ENCODE data around the gene POU2AF1. TPM values are rescaled to one million over a fixed set of nuclear protein-coding genes. Genes with fewer than 3 reads are reported as not detected.
A peak's percentile ranks its signal among the peaks of the same experiment; 100 is the strongest.

Gene POU2AF1
- total and polyA plus RNA-seq, 2 of the 13 experiments (the other 11 are each of a cell fraction or from before 2014, with no cell fraction given), result 1.9 to 3.6 TPM

DNA sequence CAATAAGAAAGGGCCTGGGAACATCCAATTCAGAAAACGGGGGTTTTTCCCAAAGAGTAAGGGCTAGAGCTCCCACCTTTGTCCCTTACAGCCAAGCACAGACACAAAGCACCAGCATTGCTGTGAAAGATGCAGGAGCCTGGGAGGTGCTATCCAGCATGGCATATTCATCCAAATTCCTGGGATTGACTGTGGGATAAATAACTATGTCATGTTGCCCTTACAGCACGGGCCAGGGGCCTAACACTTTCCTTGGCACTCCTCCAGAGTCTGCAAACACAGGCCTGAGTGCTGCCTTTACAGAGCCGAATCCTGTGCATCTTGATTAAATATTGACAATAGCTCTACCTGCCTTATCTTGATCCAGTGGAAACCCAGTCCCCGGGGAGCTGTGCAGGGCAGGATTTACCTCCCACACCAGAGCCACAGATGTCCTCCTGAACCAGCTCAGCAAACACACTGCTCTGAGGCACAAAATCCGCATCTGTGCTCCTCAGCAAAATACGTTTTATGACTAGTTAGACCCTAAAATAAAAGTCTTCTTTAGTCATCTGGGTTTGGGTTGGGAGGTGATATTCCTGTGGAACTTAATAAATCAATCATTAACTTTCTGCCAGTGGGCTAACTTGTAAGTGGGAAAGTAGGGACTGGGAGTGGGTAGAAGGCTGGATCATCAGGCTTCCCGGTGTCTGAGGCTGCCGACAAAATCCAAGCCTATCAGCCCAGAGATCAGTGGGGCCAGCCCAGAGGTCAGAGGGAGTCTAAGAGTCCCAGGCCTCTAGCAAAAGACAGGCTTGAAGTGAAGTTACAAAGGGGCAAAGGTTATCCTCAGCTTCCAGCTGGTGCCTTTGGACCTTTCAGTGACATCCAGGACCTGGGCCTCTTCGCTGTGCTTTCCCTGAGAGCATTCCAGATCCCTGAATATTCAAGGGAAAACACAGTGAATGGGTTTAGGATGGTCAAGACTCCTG is 44.3 kb downstream of the POU2AF1 start (continued):
- TF ChIP-seq, protein P1, sequence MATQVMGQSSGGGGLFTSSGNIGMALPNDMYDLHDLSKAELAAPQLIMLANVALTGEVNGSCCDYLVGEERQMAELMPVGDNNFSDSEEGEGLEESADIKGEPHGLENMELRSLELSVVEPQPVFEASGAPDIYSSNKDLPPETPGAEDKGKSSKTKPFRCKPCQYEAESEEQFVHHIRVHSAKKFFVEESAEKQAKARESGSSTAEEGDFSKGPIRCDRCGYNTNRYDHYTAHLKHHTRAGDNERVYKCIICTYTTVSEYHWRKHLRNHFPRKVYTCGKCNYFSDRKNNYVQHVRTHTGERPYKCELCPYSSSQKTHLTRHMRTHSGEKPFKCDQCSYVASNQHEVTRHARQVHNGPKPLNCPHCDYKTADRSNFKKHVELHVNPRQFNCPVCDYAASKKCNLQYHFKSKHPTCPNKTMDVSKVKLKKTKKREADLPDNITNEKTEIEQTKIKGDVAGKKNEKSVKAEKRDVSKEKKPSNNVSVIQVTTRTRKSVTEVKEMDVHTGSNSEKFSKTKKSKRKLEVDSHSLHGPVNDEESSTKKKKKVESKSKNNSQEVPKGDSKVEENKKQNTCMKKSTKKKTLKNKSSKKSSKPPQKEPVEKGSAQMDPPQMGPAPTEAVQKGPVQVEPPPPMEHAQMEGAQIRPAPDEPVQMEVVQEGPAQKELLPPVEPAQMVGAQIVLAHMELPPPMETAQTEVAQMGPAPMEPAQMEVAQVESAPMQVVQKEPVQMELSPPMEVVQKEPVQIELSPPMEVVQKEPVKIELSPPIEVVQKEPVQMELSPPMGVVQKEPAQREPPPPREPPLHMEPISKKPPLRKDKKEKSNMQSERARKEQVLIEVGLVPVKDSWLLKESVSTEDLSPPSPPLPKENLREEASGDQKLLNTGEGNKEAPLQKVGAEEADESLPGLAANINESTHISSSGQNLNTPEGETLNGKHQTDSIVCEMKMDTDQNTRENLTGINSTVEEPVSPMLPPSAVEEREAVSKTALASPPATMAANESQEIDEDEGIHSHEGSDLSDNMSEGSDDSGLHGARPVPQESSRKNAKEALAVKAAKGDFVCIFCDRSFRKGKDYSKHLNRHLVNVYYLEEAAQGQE (IDR thresholded peaks at IDR 0.05; ENCODE audit: borderline replicate concordance in 1 of 2, low read depth in 1 of 2, low read length in 2 of 2), result peak in 1 of 2 experiments; percentile 70; a peak in 2 of 4 replicates
- TF ChIP-seq, protein P2, sequence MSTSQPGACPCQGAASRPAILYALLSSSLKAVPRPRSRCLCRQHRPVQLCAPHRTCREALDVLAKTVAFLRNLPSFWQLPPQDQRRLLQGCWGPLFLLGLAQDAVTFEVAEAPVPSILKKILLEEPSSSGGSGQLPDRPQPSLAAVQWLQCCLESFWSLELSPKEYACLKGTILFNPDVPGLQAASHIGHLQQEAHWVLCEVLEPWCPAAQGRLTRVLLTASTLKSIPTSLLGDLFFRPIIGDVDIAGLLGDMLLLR (CRISPR knock-in tag; IDR thresholded peaks at IDR 0.05), result peak; percentile 37; the same call in 1 of the 2 replicates
- TF ChIP-seq MIXL1 (CRISPR knock-in tag; IDR thresholded peaks at IDR 0.05) (peak; percentile 67), MYNN (CRISPR knock-in tag; IDR thresholded peaks at IDR 0.05; ENCODE audit: low read depth) (peak; percentile 39; the same call in 1 of the 2 replicates), KLF11 (CRISPR knock-in tag; IDR thresholded peaks at IDR 0.05) (0 out of 2 replicates have a peak, but pooled peaks have one; percentile 22), ZNF644 (CRISPR knock-in tag; IDR thresholded peaks at IDR 0.05; ENCODE audit: low read depth) (peak; percentile 12; the same call in 1 of the 2 replicates), ZSCAN25 (CRISPR knock-in tag; IDR thresholded peaks at IDR 0.05) (peak; percentile 48), ZFP62 (CRISPR knock-in tag; IDR thresholded peaks at IDR 0.05) (no peak)
- TF ChIP-seq, protein P3, sequence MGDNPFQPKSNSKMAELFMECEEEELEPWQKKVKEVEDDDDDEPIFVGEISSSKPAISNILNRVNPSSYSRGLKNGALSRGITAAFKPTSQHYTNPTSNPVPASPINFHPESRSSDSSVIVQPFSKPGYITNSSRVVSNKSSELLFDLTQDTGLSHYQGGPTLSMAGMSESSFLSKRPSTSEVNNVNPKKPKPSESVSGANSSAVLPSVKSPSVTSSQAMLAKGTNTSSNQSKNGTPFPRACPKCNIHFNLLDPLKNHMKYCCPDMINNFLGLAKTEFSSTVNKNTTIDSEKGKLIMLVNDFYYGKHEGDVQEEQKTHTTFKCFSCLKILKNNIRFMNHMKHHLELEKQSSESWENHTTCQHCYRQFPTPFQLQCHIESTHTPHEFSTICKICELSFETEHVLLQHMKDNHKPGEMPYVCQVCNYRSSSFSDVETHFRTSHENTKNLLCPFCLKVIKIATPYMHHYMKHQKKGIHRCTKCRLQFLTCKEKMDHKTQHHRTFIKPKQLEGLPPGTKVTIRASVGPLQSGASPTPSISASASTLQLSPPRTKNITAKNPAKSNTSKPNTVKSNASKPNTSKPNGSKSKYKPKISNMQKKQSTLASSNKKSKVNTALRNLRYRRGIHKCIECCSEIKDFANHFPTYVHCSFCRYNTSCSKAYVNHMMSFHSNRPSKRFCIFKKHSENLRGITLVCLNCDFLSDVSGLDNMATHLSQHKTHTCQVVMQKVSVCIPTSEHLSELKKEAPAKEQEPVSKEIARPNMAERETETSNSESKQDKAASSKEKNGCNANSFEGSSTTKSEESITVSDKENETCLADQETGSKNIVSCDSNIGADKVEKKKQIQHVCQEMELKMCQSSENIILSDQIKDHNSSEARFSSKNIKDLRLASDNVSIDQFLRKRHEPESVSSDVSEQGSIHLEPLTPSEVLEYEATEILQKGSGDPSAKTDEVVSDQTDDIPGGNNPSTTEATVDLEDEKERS (CRISPR knock-in tag; IDR thresholded peaks at IDR 0.05), result peak; percentile 78
- TF ChIP-seq, protein P4, sequence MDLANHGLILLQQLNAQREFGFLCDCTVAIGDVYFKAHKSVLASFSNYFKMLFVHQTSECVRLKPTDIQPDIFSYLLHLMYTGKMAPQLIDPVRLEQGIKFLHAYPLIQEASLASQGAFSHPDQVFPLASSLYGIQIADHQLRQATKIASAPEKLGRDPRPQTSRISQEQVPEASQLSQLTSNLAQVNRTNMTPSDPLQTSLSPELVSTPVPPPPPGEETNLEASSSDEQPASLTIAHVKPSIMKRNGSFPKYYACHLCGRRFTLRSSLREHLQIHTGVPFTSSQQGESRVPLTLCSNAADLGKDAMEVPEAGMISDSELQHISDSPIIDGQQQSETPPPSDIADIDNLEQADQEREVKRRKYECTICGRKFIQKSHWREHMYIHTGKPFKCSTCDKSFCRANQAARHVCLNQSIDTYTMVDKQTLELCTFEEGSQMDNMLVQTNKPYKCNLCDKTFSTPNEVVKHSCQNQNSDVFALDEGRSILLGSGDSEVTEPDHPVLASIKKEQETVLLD (CRISPR knock-in tag; IDR thresholded peaks at IDR 0.05; ENCODE audit: low read depth), result 0 out of 2 replicates have a peak, but pooled peaks have one; percentile 26
- TF ChIP-seq, protein P5, sequence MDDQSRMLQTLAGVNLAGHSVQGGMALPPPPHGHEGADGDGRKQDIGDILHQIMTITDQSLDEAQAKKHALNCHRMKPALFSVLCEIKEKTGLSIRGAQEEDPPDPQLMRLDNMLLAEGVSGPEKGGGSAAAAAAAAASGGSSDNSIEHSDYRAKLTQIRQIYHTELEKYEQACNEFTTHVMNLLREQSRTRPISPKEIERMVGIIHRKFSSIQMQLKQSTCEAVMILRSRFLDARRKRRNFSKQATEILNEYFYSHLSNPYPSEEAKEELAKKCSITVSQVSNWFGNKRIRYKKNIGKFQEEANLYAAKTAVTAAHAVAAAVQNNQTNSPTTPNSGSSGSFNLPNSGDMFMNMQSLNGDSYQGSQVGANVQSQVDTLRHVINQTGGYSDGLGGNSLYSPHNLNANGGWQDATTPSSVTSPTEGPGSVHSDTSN (CRISPR knock-in tag; IDR thresholded peaks at IDR 0.05; ENCODE audit: borderline replicate concordance), result no peak
